MCF 10A (cell line): ENCODE results near the gene IER2. TPM values are rescaled to one million over a fixed set of nuclear protein-coding genes. Genes with fewer than 3 reads are reported as not detected.

Experiments used
- BruUV-seq: library from RNA; stranded (reverse); fragments of 400-500 nt; replicated peaks from 2 replicates; lab custom pipeline; 2021; lab: Mats Ljungman, UMichigan
- CTCF ChIA-PET: fragments of 300-600 bp; sonication (Branson Sonifier 250); formaldehyde crosslinking; extraction: SDS; loops from one replicate; lab custom pipeline; 2021; ENCODE audit warnings: antibody characterized with exemption, inconsistent platforms; lab: Yijun Ruan, JAX
- POLR2A ChIA-PET: fragments of 300-600, 350-650 bp; sonication (Branson Sonifier 250); formaldehyde crosslinking; extraction: SDS; loops from one replicate; lab custom pipeline; 2020; ENCODE audit warnings: antibody characterized with exemption, inconsistent platforms; lab: Yijun Ruan, JAX
- DNase-seq: peaks from one replicate; pipeline ENCODE4 v3.0.0-alpha.2; 2018; ENCODE audit not compliant: unreplicated experiment
- H3K27ac Mint-ChIP-seq: one replicate; pipeline ENCODE4 v1.8.0; 2022; ENCODE audit warnings: mild to moderate bottlenecking, low read depth, mixed read lengths; ENCODE audit not compliant: unreplicated experiment
- H3K27me3 Mint-ChIP-seq: one replicate; pipeline ENCODE4 v1.8.0; 2022; ENCODE audit warnings: mixed read lengths; ENCODE audit not compliant: insufficient read depth, unreplicated experiment
- H3K36me3 Mint-ChIP-seq: one replicate; pipeline ENCODE4 v1.8.0; 2022; ENCODE audit warnings: mild to moderate bottlenecking, moderate library complexity, mixed read lengths; ENCODE audit not compliant: insufficient read depth, unreplicated experiment
- H3K4me1 Mint-ChIP-seq: one replicate; pipeline ENCODE4 v1.8.0; 2022; ENCODE audit warnings: mixed read lengths; ENCODE audit not compliant: insufficient read depth, unreplicated experiment
- H3K4me3 Mint-ChIP-seq: one replicate; pipeline ENCODE4 v1.8.0; 2022; ENCODE audit warnings: mild to moderate bottlenecking, moderate library complexity, mixed read lengths; ENCODE audit not compliant: unreplicated experiment
- H3K9me3 Mint-ChIP-seq: one replicate; pipeline ENCODE4 v1.8.0; 2022; ENCODE audit warnings: mixed read lengths; ENCODE audit not compliant: unreplicated experiment
- CTCF ChIP-seq: fragments of 200-600 bp; IDR thresholded peaks from one replicate; pipeline ENCODE4 v1.8.0; 2022; ENCODE audit warnings: antibody characterized with exemption, mild to moderate bottlenecking; ENCODE audit not compliant: unreplicated experiment
- intact Hi-C: fragments of 100-400 bp; cut with micrococcal nuclease; formaldehyde crosslinking; loops from 2 replicates; pipeline ENCODE4 v1.14.1; 2022
- total RNA-seq: library from RNA; stranded (reverse); gene quantifications from 2 replicates; pipeline ENCODE4 v1.2.3, GENCODE V29; 2022

IER2 gene
- total RNA-seq, 1 experiment from 2014 or later = 92.3 TPM

- DNase-seq = no peak
- CTCF ChIA-PET = no interaction called here
- Mint-ChIP-seq H3K4me3 (no peak overlapping the region), H3K36me3 (no peaks in the 10 kb centered on the region), H3K27ac (no peak overlapping the region), H3K9me3 (no peaks in the 10 kb centered on the region), H3K27me3 (no peaks in the 10 kb centered on the region), H3K4me1 (no peaks in the 10 kb centered on the region)
- intact Hi-C loops = no loop called here
- POLR2A ChIA-PET = no interaction called here
- no peak for TF ChIP-seq CTCF
- no TSS peak for BruUV-seq
Measured at GRCh38 chr19:13187419-13187818, 37.2 kb downstream of the IER2 start.

- no peak for TF ChIP-seq CTCF
- no peak overlapping the region for H3K4me3 Mint-ChIP-seq
- no TSS peak for BruUV-seq
- DNase-seq = no peak
- no peaks in the 10 kb centered on the region for H3K4me1 Mint-ChIP-seq
- ChIA-PET POLR2A (no interaction called here), CTCF (interaction anchor here (0.6 to 1.2 kb wide), 3 partner anchors 13 to 35 kb away, joined by 3 to 4 read pairs (median 3); no protein-coding TSS in a partner anchor)
- H3K27ac Mint-ChIP-seq = no peak overlapping the region
- intact Hi-C loops = no loop called here
- no peaks in the 10 kb centered on the region for H3K27me3 Mint-ChIP-seq
- no peaks in the 10 kb centered on the region for H3K9me3 Mint-ChIP-seq
- no peaks in the 10 kb centered on the region for H3K36me3 Mint-ChIP-seq
Measured at GRCh38 chr19:13189600-13189999, 39.4 kb downstream of the IER2 start.

GRCh38 chr19:13190781-13191540, 40.8 kb downstream of the IER2 start:
- BruUV-seq = no TSS peak
- Mint-ChIP-seq H3K27ac (no peak overlapping the region), H3K4me3 (no peak overlapping the region), H3K27me3 (no peaks in the 10 kb centered on the region), H3K4me1 (no peaks in the 10 kb centered on the region), H3K9me3 (no peaks in the 10 kb centered on the region), H3K36me3 (no peaks in the 10 kb centered on the region)
- intact Hi-C loops = no loop called here
- CTCF ChIA-PET = interaction anchor here (0.6 to 0.7 kb wide), 4 partner anchors 12 to 1266 kb away, joined by 3 to 4 read pairs (median 4); no protein-coding TSS in a partner anchor
- DNase-seq = no peak
- POLR2A ChIA-PET = no interaction called here
- TF ChIP-seq CTCF = no peak

- intact Hi-C loops = no loop called here
- BruUV-seq = no TSS peak
- Mint-ChIP-seq H3K9me3 (no peaks in the 10 kb centered on the region), H3K36me3 (no peaks in the 10 kb centered on the region), H3K4me3 (no peak overlapping the region), H3K27ac (no peak overlapping the region), H3K4me1 (no peaks in the 10 kb centered on the region), H3K27me3 (no peaks in the 10 kb centered on the region)
- no peak for TF ChIP-seq CTCF
- DNase-seq = peak; percentile 43
- ChIA-PET CTCF (interaction anchor here (0.6 to 4.2 kb wide), 23 partner anchors 10 to 1811 kb away, joined by 3 to 21 read pairs (median 4); partner anchors contain the start of gene EPOR), POLR2A (interaction anchor here (1.0 kb wide), 1 partner anchor 43 kb away, joined by 4 read pairs; no protein-coding TSS in a partner anchor)
Measured at GRCh38 chr19:13195678-13196077, 45.5 kb downstream of the IER2 start.
